Inflammatory macrophage treated with lipopolysaccharide for 4 hours (primary cell): ENCODE measurements around the gene ENHO.
"Not testable (repeated sequence)": the region's sequence is repeated elsewhere in the genome, so short reads cannot be mapped to it uniquely, and the experiment has no call there.

Experiments
- DNase-seq: peaks from one replicate; pipeline ENCODE4 v3.0.0-alpha.2; 2020

Gene ENHO

GRCh38 chr9:34505370-34506120 is 17.2 kb downstream of the ENHO start:
- DNase-seq = no peak

GRCh38 chr9:34503406-34503805 is 19.4 kb downstream of the ENHO start:
- no peak for DNase-seq

GRCh38 chr9:34502891-34503290 is 19.9 kb downstream of the ENHO start:
- DNase-seq = no peak

GRCh38 chr9:34502471-34502870 is 20.3 kb downstream of the ENHO start:
- no peak for DNase-seq

GRCh38 chr9:34501889-34502425 is 20.8 kb downstream of the ENHO start:
- DNase-seq = no peak

GRCh38 chr9:34501372-34501771 is 21.4 kb downstream of the ENHO start:
- DNase-seq = no peak

GRCh38 chr9:34500623-34501267 is 22.0 kb downstream of the ENHO start:
- DNase-seq = peak; percentile 46

GRCh38 chr9:34499076-34499475 is 23.7 kb downstream of the ENHO start:
- DNase-seq = no peak

- no peak for DNase-seq
Measured at GRCh38 chr9:34498553-34498952, 24.2 kb downstream of the ENHO start.

- DNase-seq = no peak
Measured at GRCh38 chr9:34496149-34496712, 26.6 kb downstream of the ENHO start.

- DNase-seq = peak; percentile 40
Measured at GRCh38 chr9:34493972-34494535, 28.7 kb downstream of the ENHO start.

- no peak for DNase-seq
Measured at GRCh38 chr9:34492051-34492450, 30.7 kb downstream of the ENHO start.

- DNase-seq = no peak
Measured at GRCh38 chr9:34491596-34491995, 31.2 kb downstream of the ENHO start.

GRCh38 chr9:34490760-34491159 is 32.0 kb downstream of the ENHO start:
- no peak for DNase-seq

- no peak for DNase-seq
Measured at GRCh38 chr9:34490360-34490759, 32.4 kb downstream of the ENHO start.

GRCh38 chr9:34486572-34486971 is 36.2 kb downstream of the ENHO start:
- peak; percentile 33 for DNase-seq

GRCh38 chr9:34485822-34486221 is 37.0 kb downstream of the ENHO start:
- no peak for DNase-seq

GRCh38 chr9:34484678-34485077 is 38.1 kb downstream of the ENHO start:
- DNase-seq = no peak

- not testable (repeated sequence) for DNase-seq
Measured at GRCh38 chr9:34482746-34483145, 40.0 kb downstream of the ENHO start.

- not testable (repeated sequence) for DNase-seq
Measured at GRCh38 chr9:34481620-34482019, 41.2 kb downstream of the ENHO start.

GRCh38 chr9:34479431-34479866 is 43.3 kb downstream of the ENHO start:
- DNase-seq = no peak

- no peak for DNase-seq
Measured at GRCh38 chr9:34477541-34477940, 45.2 kb downstream of the ENHO start.

- no peak for DNase-seq
Measured at GRCh38 chr9:34475097-34475496, 47.7 kb downstream of the ENHO start.
